ENCODE measurements around the gene ASMTL. TPM values are rescaled to one million over a fixed set of nuclear protein-coding genes. Genes with fewer than 3 reads are reported as not detected.
"Not testable (repeated sequence)": the region's sequence is repeated elsewhere in the genome, so short reads cannot be mapped to it uniquely, and the experiment has no call there.

ASMTL gene
- total RNA-seq, 2 donors from 2014 or later, result 43.1 to 44.2 TPM

- WGBS, result 87% methylated on average over 31 of the region's 31 CpGs
- Histone ChIP-seq H3K27me3 (replicated peaks; ENCODE audit: insufficient read depth) (no peaks in the 10 kb centered on the region), H3K9me3 (no peaks in the 10 kb centered on the region), H3K27ac (no peak overlapping the region), H3K36me3 (peaks cover 0 to 5% of the 10 kb centered on the region in 2 donors), H3K4me3 (no peak overlapping the region), H3K4me1 (replicated peaks) (no peaks in the 10 kb centered on the region)
- intact Hi-C loops (cut with DNase I), result no loop called here
- TF ChIP-seq POLR2AphosphoS5 (IDR thresholded peaks at IDR 0.05) (no peak), POLR2A (IDR thresholded peaks at IDR 0.05) (no peak)
- TF ChIP-seq, protein P1, sequence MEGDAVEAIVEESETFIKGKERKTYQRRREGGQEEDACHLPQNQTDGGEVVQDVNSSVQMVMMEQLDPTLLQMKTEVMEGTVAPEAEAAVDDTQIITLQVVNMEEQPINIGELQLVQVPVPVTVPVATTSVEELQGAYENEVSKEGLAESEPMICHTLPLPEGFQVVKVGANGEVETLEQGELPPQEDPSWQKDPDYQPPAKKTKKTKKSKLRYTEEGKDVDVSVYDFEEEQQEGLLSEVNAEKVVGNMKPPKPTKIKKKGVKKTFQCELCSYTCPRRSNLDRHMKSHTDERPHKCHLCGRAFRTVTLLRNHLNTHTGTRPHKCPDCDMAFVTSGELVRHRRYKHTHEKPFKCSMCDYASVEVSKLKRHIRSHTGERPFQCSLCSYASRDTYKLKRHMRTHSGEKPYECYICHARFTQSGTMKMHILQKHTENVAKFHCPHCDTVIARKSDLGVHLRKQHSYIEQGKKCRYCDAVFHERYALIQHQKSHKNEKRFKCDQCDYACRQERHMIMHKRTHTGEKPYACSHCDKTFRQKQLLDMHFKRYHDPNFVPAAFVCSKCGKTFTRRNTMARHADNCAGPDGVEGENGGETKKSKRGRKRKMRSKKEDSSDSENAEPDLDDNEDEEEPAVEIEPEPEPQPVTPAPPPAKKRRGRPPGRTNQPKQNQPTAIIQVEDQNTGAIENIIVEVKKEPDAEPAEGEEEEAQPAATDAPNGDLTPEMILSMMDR (IDR thresholded peaks at IDR 0.05), result no peak
- DNase-seq (ENCODE audit: low spot score), result no peak
These were observed 40.1 kb downstream of the ASMTL start for GRCh38 chrX:1412551-1413161.

DNA sequence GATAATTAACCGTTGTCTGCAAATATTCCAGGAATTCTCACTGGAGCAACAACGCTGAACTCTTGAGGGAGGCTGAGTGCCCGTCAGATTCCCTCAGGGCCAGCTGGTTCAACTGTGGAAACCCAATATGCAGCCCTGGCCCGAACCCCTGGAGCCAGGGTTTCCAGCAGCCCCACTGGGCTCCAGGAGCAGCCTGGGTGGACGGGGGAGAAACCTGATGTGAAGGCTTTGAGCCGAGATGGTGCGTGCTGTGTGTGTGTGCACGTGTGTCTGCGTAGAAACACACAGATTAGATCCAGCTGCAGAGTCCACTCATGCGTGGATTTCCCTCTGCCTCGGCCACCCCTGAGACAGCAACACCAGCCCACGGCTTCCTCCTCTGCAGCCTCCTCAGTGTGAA lies 41.4 kb downstream of the ASMTL start:
- no peak overlapping the region for H3K27ac ChIP-seq
- no peaks in the 10 kb centered on the region for H3K27me3 ChIP-seq (replicated peaks; ENCODE audit: insufficient read depth)
- 82% methylated on average over 12 of the region's 12 CpGs for WGBS
- no peaks in the 10 kb centered on the region for H3K4me1 ChIP-seq (replicated peaks)
- H3K36me3 ChIP-seq, result peaks cover 0 to 6% of the 10 kb centered on the region in 2 donors
- TF ChIP-seq, protein P1 (IDR thresholded peaks at IDR 0.05), result no peak
- no peak for TF ChIP-seq POLR2A (IDR thresholded peaks at IDR 0.05)
- no peak for TF ChIP-seq POLR2AphosphoS5 (IDR thresholded peaks at IDR 0.05)
- DNase-seq (ENCODE audit: low spot score), result no peak
- no peak overlapping the region for H3K4me3 ChIP-seq
- intact Hi-C loops (cut with DNase I), result no loop called here
- H3K9me3 ChIP-seq, result no peaks in the 10 kb centered on the region

- Histone ChIP-seq H3K9me3 (no peaks in the 10 kb centered on the region), H3K4me3 (no peak overlapping the region), H3K27ac (no peak overlapping the region), H3K4me1 (replicated peaks) (no peaks in the 10 kb centered on the region), H3K36me3 (peaks cover 3 to 6% of the 10 kb centered on the region in 2 donors), H3K27me3 (replicated peaks; ENCODE audit: insufficient read depth) (no peaks in the 10 kb centered on the region)
- intact Hi-C loops (cut with DNase I), result no loop called here
- no peak for DNase-seq (ENCODE audit: low spot score)
- TF ChIP-seq, protein P1 (IDR thresholded peaks at IDR 0.05), result no peak
- TF ChIP-seq POLR2A (IDR thresholded peaks at IDR 0.05) (no peak), POLR2AphosphoS5 (IDR thresholded peaks at IDR 0.05) (no peak)
These were observed 45.7 kb downstream of the ASMTL start for GRCh38 chrX:1407035-1407434.

DNA sequence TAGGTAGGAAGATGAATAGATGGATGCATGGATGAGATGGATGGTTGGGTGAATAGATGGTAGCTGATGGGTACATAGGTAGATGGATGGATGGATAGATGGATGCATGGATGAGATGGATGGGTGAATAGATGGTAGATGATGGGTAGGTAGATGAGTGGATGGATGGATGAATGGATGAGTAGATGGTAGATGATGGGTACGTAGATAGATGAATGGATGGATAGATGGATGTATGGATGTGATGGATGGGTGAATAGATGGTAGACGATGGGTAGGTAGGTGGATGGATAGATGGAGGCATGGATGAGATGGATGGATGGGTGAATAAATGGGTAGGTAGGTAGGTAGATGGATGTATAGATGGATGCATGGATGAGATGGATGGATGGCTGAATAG lies 46.9 kb downstream of the ASMTL start:
- DNase-seq (ENCODE audit: low spot score); H3K36me3 ChIP-seq; H3K27me3 ChIP-seq (replicated peaks; ENCODE audit: insufficient read depth); H3K9me3 ChIP-seq; intact Hi-C loops (cut with DNase I); H3K27ac ChIP-seq; H3K4me3 ChIP-seq; H3K4me1 ChIP-seq (replicated peaks): not testable (repeated sequence)
- 96% methylated on average over 2 of the region's 2 CpGs for WGBS

GRCh38 chrX:1403867-1404266 lies 48.8 kb downstream of the ASMTL start:
- intact Hi-C loops (cut with DNase I); H3K4me3 ChIP-seq; H3K36me3 ChIP-seq; DNase-seq (ENCODE audit: low spot score); H3K4me1 ChIP-seq (replicated peaks); H3K9me3 ChIP-seq; H3K27ac ChIP-seq; H3K27me3 ChIP-seq (replicated peaks; ENCODE audit: insufficient read depth): not testable (repeated sequence)
- WGBS, result 95% methylated on average over 3 of the region's 3 CpGs

DNA sequence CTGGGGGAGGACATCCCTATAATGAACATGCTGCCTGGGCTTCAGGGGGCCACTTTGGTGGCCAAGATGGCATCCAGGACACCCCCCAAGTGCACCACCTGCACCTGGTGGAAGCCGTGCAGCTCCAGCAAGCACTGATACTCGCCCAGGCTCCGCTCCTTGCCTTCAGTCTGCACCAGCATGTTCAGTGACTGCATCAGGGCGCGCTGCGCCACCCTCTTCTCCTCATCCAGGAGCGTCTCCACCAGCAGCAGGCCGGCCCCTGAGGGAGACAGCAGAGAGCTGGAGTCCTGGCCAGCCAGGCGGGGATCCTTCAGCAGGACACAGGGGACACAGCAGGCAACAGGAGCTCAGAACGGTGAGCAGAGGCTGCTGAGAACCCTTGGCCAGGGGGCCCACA lies 49.5 kb downstream of the ASMTL start:
- Histone ChIP-seq H3K27ac (no peak overlapping the region), H3K27me3 (replicated peaks; ENCODE audit: insufficient read depth) (no peaks in the 10 kb centered on the region), H3K4me1 (replicated peaks) (no peaks in the 10 kb centered on the region), H3K36me3 (peaks cover 3 to 6% of the 10 kb centered on the region in 2 donors), H3K4me3 (no peak overlapping the region), H3K9me3 (no peaks in the 10 kb centered on the region)
- TF ChIP-seq POLR2AphosphoS5 (IDR thresholded peaks at IDR 0.05) (no peak), POLR2A (IDR thresholded peaks at IDR 0.05) (no peak)
- TF ChIP-seq, protein P1 (IDR thresholded peaks at IDR 0.05), result no peak
- WGBS, result 99% methylated on average over 10 of the region's 10 CpGs
- intact Hi-C loops (cut with DNase I), result no loop called here
- DNase-seq (ENCODE audit: low spot score), result no peak

Measured in prostate gland (tissue), 2 donors.